Breast epithelium (tissue), 3 donors: ENCODE measurements around the gene CCDC121.

ENCODE experiments used
- CTCF ChIP-seq, 3 donors: fragments of 450-650 bp; IDR thresholded peaks; one replicate each; pipeline ENCODE4 v1.5.1; 2016 to 2017; ENCODE audit warnings: antibody characterized with exemption in 3 of 3, mild to moderate bottlenecking in 3 of 3, moderate library complexity in 3 of 3
- POLR2A ChIP-seq: fragments of 450-650 bp; IDR thresholded peaks from one replicate; pipeline ENCODE4 v1.6.1; 2016; ENCODE audit warnings: antibody characterized with exemption, mild to moderate bottlenecking, moderate library complexity
- POLR2AphosphoS5 ChIP-seq, 3 donors: sonication (generic); formaldehyde crosslinking; IDR thresholded peaks; one replicate each; pipeline ENCODE4 v1.6.1; 2017; ENCODE audit warnings: antibody characterized with exemption in 3 of 3

- TF ChIP-seq CTCF (IDR thresholded peaks at IDR 0.05) (no peak), POLR2A (no peak), POLR2AphosphoS5 (IDR thresholded peaks at IDR 0.05) (no peak)
Measured at GRCh38 chr2:27652341-27652740, 23.5 kb upstream of the CCDC121 start.
